ENCODE measurements around the gene ELMO1.

GRCh38 chr7:37380831-37381230 is 67.8 kb downstream of the ELMO1 start:
- TF ChIP-seq CTCF (IDR thresholded peaks at IDR 0.05): no peak
- no peak for TF ChIP-seq POLR2A (IDR thresholded peaks at IDR 0.05)

Data from lower leg skin (tissue), 3 donors.